PC-9 (cell line): ENCODE data around the gene CCDC148.

Experiments
- CTCF ChIP-seq: fragments of 200-600 bp; sonication (generic); conservative IDR thresholded peaks from 2 replicates; pipeline ENCODE4 v1.6.1; 2017; ENCODE audit warnings: mixed run types, antibody characterized with exemption, mild to moderate bottlenecking, moderate library complexity
- EZH2 ChIP-seq: fragments of 200-600 bp; sonication (generic); IDR thresholded peaks from 2 replicates; pipeline ENCODE4 v1.8.0; 2017; ENCODE audit warnings: antibody characterized with exemption, low read depth

GRCh38 chr2:158394453-158394852, 62.1 kb downstream of the CCDC148 start:
- TF ChIP-seq EZH2 (no peak), CTCF (no peak)
